ENCODE results near the gene ANKRD13D.
A peak's percentile ranks its signal among the peaks of the same experiment; 100 is the strongest.

The ANKRD13D gene

DNA sequence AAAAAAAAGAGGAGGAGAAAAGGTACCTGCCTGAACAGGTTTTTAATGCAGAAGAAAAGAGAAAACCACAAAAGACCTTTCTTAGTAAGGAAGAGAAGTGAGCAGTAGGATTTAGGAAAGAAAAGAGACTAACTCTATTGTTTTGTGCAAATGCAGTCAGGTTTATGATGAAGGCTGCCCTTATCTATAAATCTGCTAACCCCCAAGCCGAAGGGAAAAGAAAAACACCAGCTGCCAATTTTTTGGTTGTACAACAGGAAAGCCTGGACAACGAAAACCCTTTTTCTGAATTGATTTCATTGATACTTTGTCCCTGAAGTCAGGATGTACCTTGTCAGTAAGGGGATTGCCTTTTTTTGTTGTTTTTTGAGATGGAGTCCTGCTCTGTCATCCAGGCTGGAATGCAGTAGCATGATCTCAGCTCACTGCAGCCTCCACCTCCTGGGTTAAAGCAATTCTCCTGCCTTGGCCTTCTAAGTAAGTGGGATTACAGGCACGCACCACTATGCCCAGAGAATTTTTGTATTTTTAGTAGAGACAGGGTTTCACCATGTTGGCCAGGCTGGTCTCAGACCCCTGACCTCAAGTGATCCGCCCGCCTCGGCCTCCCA is 43.1 kb downstream of the ANKRD13D start:
- no peak for DNase-seq

DNA sequence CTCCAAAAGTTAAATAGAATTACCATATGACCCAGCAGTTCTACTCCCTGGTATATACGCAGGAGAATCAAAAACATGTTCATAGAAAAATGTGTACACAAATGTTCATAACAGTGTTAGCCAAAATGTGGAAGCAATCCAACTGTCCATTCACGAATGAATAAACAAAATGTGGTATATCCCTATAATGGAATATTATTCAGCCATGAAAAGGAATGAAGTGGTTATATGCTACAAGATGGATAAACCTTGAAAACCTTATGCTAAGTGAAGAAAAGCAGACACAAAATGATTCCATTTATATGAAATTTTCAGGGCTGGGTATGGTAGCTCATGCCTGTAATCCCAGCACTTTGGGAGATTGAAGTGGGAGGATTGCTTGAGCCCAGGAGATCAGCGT is 48.2 kb downstream of the ANKRD13D start:
- no peak for DNase-seq

DNA sequence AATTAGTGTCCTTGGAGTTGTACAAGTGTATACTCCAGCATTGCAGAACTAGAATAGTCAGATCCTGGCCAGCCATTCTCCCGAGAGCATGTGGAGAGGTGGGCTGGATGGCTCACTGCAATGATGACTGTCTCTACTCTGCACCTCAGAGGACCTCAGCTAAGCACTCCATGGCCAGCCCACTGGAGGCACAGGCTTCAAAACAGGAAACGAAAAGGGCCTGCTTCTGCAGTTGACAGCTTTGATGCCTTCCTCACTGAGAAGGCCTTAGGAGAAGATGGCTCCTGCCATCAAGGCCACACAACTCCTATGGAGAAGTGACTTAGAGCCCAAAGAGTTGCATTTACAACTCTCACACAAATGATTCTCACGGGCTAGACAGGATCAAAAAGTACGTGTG is 55.2 kb downstream of the ANKRD13D start:
- peak; percentile 29 for DNase-seq

DNA sequence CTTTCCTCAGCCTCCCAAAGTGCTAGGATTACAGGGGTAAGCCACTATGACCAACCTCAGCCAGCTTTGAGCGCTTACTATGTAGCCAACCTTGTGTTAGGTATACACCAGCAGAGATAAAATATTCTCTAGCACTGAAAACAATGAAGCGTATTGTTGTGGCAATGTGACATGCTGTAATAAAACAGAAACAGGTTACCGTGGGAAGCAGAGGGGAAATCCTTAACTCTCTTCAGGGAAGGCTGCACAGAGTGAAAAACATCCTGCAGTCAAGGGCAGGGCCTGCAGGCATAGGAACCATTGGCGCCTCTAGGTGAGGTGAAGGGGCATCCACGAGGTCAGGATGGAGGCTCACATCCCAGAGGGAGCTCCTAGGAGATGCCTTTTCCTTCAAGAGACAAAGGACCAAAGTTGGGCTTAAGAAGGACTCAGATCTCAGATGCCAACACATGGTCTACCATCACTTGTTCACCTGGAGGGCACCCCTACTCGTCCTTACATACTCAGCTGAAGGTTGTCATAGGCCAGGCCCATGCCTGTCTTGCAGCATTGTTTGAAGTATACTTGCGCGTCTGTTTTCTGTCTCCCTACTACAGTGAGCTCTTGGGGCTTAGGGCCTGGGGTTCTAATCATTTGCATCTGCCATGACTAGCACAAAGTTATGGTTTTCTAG is 56.3 kb downstream of the ANKRD13D start:
- DNase-seq: no peak

DNA sequence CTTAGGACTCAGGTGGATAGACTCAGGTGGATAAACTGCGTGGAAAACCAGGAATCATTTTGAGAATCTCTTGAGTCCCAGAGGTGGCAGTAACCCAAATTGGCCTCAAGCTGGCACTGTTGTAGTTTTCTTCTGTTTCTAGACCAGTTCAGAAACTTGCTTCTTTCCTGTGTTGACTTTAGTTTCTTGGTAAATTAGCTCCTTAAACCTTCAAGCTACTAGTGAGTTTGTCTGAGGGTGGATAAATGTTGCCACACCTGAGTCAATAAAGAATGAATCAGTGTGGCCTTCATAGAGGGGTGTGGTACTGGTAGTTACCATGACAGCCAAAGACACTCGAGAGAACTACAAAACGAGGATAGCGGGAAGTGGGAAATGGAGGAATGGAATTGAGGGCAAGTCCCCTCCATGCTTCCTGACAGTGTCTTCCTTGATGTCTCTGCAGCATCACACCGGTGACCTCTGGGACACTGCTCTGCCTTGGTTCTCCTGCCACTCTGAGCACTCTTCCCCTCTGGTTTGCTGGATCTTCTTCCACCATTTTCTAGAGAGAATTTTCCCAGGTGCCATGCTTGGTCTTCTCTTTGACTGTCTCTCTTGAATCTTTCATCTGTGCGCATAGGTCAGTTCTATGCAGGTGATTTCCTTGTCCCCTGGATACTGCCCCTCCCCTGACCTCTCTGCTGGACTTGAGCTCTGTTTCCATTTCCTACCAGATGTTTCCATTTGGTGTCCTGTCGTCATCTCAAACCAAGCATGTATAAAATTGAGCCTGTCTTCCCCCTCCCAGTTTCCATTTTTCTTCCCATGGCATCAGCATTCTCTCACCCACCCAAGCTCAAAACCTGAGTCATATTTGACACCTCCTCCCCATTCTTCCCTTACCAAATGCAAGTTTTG is 57.1 kb downstream of the ANKRD13D start:
- peak; percentile 49 for DNase-seq

DNA sequence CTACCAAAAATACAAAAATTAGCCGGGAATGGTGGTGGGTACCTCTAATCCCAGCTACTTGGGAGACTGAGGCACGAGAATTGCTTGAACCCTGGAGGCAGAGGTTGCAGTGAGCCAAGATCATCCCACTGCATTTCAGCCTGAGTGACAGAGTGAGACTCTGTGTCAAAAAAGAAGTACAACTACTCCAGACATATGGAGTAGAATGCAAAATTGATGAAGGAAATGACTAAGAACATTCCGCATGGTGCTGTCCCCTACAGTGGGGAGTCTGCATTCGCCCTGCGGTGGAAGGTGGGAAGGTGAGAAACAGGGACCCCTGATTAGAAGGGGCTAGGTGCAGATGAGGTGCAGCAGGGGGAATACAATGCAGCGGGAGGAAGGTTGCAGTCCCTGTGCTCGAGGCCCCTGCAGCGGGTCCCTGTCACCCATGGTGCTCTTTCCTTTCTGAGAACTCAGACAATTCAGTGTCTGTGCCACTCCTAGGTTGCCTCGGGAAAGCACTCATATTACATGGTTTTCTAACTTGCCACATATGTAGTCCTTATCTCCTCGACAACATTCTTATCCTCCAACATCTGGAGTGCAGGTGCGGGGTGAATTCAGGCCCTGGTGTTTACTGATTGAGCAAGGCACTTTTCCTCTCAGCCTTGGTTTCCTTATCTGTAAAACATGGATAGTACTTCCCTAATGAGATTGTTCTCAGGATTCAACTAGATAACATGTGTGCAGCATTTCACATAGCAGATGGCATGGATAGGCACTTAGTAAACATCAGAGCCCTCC is 59.1 kb downstream of the ANKRD13D start:
- DNase-seq: no peak

DNA sequence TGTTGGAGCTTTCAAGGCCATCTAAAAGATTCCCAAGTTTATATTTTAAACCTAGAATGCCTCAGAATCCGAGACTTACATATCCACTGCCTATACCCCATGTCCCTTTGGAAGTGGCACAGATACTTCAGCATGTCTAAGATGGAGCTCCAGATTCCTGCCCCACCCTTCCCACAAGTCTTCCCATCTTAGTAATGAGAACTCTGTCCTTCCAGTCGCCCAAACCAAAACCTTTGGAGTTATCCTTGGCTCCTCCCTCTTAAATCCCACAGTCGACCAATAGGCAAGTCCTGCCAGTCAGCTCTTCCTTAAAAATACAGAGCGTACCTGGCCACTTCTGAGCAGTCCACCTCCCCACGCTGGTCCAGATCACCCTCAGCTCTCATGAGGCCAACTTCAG is 59.9 kb downstream of the ANKRD13D start:
- DNase-seq: no peak

DNA sequence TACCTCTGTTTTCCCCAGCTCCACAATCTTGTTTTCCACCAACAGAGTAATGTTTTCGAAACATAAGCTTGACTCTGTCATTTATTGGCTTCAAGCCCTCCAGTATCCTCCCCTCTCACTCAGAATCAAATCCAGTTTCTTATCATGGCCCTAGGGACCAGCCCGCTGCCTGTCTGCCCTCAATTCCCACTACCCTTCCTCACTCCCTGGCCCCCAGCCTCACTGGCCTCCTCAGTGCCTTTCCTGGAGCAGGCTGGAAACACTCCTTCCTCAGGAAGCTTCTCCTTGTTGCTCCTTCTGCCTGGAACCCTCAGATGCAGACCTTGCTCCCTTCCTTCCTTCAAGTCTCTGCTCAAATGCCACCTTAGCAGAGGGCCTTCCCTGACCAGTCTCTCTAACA is 60.4 kb downstream of the ANKRD13D start:
- DNase-seq: no peak

DNA sequence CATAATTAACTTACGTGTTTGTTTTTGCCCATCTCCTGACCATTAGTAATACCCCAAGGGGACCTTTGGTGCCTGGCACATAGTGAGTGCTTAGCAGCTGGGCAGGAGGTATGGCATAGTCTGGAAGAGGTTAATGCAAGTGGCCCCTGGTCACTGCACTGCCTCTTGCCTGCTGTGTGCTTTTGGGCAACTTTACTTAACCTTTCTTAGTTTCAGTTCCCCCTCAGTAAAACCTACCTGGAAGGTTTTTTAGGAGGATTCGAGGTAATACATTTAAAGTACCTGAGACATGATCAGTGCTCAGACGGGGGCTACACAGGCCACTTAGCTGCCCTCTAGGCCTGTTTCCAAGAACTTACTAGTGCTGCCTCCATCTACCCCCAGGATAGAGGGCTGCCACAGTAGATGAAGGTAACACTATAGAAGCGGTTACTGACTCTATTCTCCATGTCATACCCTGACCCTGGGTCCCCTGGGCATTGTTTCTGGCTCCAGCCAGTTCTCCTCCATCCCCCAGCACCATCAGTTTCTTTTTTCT is 60.9 kb downstream of the ANKRD13D start:
- DNase-seq: no peak

DNA sequence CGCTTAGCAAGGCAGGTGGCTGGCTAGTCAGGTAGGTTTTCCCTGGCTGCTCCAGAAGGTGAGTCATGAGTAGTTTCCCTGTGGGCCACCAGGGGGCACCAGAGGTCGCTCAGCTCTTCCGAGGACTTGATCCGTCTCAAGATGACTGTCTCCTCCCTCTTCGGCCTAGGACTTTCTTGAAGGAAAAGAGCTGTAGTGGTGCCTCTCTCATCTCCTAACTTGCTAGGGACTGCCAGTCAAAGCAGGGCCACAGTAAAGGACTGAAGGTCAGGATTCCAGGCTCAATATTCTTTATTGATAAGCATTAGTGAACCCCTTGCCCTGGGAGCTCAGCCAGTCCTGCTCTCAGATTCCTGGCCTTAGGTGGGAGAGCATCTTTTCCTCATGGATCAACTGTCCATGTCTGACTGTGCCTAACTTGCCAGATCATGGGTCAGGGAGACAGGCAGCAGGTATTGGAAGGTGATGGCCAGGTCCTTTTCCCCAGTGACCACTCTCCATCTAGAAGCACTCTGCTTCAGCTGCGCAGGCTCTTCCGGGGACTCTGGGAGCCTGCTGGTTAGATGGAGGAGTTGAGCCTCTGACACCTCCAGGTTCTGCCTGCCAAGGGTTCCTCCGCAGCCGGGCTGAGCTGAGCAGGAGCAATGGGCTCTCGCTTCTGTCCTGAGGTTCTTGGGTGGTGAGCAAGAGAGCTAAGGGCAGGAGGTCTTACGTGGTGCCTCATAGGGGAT is 62.3 kb downstream of the ANKRD13D start:
- peak; percentile 76 for DNase-seq

Measured in CD4-positive, alpha-beta T cell treated with Interleukin-17A for 1 hour (primary cell).